ENCODE data around the gene MB21D2.
"Not testable (repeated sequence)": the region's sequence is repeated elsewhere in the genome, so short reads cannot be mapped to it uniquely, and the experiment has no call there.

MB21D2 gene

DNA sequence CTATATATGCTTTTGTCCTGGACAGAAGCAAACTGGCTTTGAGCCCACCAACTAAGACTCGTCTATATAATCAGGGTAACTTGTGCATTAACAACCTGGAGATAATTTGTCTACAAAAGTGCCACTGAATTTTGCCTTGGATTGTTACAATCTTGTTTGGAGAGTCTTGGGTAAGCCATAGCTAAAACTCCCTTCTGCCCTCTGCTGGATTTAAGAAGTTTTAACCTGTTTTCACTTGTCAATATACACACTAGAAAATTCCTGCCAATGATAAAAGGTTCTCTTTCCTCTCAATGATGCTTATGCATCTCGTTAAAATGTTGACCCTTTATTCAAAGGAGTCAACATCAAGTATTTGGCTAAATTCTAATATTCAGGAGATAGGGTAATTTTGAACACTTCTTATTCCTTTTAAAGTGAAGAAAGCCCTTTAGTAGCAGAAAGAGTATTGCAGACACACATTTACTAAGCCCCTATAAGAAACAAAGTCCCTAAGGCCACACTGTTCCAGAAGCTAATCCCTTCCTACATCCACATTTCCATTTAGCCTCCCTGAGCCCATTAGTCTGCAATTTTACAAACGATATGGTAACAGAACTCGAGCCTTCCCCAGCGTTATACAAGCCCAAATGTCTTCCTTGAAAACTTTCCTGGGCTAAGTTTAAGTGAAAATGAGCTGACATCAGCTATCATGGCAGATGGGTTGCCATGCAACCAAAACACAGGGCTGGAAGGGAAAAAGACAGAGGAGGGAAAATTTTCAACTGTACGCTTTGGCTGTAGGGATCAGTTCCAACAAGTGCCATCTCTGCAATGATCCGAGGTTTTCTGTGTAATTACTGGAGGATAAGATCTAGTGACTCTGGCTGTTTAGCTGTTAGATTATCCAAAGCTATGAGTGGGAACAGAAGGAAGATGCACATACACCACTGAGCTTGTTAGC, 114.4 kb downstream of the MB21D2 start:
- DNase-seq (ENCODE audit: low spot score) = peak; percentile 54

GRCh38 chr3:192801985-192802384, 115.7 kb downstream of the MB21D2 start:
- DNase-seq (ENCODE audit: low spot score) = no peak

DNA sequence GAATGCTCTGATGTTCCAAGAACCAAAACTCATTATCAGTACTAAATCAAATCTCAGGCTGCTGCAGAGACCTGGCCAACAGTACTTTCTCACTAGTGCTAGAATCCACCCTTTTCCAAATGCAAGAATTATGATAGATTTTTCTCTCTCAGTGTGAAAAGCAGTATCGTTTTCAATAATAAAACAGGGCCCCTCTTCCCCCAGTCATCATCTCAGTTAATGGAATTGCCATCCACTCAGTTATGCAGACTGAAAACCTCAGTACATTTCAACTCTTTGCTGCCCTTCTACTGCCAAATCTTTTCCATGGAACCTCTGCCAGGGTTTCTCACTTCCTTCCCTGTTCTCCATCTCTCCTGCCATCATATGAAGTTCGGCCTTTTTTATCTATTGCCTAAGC, 117.9 kb downstream of the MB21D2 start:
- no peak for DNase-seq (ENCODE audit: low spot score)

DNA sequence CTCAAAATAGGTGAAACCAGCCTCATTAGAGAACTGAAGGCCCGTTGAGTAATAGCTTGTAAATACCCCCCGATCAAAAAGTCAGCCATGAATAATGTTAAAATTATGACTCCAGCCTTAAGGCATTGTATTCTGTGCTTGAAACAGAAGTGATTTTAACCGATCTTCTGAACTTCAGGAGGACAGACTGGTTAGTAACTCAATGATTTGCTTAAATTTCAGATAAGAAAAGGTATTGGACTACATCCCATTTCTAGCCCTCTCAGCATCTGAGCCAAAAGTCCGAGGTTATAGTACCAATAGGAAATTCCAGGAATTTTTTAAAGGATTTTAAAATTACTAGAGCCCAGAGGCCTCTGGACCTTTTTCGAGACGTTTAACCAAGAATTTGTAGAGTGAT, 122.6 kb downstream of the MB21D2 start:
- no peak for DNase-seq (ENCODE audit: low spot score)

GRCh38 chr3:192794216-192794615, 123.4 kb downstream of the MB21D2 start:
- no peak for DNase-seq (ENCODE audit: low spot score)

- DNase-seq (ENCODE audit: low spot score) = not testable (repeated sequence)
Measured at GRCh38 chr3:192788816-192789515, 128.7 kb downstream of the MB21D2 start.

- DNase-seq (ENCODE audit: low spot score) = no peak
Measured at GRCh38 chr3:192778508-192778907, 139.1 kb downstream of the MB21D2 start.

DNA sequence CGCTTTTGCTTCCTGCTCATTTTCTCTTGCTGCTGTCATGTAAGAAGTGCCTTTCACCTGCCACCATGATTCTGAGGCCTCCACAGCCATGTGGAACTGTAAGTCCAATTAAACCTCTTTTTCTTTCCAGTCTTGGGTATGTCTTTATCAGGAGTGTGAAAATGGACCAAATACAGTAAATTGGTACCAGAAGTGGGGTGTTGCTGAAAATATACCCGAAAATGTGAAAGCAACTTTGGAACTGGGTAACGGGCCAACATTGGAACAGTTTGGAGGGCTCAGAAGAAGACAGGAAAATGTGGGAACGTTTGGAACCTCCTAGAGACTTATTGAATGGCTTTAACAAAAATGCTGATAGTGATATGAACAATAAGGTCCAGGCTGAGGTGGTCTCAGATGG, 143.3 kb downstream of the MB21D2 start:
- DNase-seq (ENCODE audit: low spot score) = not testable (repeated sequence)

DNA sequence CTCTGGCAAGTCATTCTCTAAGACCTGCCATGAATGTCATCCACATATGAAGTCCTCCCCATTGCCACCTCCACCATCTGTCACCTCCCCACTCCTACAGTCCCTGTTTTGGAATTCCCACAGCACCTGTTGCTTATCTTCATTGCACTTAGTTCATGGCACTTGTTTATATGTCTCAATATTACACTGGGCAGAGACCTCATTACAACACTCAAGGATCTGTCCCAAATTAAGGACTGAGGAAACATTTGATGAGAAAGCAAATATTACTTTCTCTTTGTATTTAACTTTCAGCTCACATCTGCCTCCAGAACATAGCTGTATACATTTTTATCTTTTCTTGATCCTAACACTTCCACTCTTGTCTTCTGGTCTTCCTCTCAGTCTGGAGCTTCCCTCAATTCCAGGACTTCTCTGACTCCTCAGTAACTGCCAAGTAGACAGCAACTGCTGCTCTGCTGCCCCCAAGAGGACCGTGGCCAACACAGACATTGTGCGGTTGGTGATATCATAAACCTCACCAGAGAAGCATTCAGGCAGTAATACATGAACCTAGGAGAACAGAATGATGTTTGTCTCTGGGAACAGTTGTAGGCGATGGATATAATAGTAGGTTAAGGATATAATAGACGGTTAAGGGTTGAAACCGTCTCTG, 145.3 kb downstream of the MB21D2 start:
- DNase-seq (ENCODE audit: low spot score) = peak; percentile 52

- no peak for DNase-seq (ENCODE audit: low spot score)
Measured at GRCh38 chr3:192758654-192759053, 159.0 kb downstream of the MB21D2 start.

DNA sequence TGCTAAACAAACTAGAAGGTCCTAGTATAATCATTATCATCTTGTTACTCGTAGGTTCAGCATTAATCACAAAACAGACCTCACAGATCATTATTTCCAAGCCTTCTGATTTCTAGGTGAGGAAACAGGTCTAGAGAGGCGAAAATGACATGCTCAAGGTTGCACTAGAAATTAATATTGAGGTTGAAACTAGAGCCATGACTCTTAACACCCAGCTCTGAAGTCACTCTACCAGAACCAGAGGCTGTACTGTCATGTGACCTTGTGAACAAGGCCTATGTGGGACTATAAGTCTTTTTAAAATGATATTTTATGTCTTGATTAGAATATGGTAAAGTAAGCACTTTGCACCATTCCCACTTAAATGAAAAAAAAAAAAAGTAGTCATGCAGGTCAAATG, 166.5 kb downstream of the MB21D2 start:
- no peak for DNase-seq (ENCODE audit: low spot score)

GRCh38 chr3:192750201-192750600, 167.5 kb downstream of the MB21D2 start:
- no peak for DNase-seq (ENCODE audit: low spot score)

DNA sequence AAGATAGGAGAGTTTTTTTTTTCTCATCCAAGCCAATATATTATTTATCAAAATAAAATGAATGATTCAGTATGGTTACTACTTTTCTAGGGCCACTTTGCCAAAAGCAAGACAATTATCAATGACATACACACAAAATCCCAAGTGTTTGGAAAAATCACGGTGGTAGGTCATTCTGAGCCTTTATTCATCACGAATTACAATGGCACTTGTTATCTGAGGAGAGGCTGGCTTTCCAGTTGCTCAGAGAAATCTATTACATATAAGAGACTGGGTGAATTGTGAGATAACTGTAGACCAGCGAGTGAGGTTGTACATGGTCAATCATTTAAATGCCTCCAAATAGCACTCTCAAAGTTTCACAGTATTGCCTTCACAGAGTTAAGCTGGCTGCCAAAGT, 169.9 kb downstream of the MB21D2 start:
- DNase-seq (ENCODE audit: low spot score) = no peak

DNA sequence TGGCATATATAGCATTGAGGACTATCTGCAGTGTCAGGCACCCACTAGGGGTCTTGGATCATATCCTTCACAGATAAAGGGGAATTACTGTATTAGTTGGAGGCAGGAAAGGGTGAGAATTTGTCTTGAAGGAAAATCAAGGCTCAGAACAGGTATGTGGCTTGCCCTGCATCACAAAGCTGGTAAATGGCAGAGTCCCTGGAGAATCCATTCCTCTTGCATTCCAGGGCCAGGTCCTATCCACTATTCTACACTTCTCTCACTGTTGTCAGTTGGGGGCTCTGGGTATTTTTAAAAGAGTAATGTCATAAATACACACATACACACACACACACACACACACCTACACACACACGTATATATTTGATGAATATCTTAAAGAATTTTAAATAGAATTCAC, 170.5 kb downstream of the MB21D2 start:
- peak; percentile 32 for DNase-seq (ENCODE audit: low spot score)

Measured in iPS-NIHi11 (cell line).